Measurements from ENCODE around the gene TRPM4.

- TF ChIP-seq CTCF (conservative IDR thresholded peaks at IDR 0.05; ENCODE audit: low read length) (no peak), EZH2phosphoT487 (IDR thresholded peaks at IDR 0.05; ENCODE audit: borderline replicate concordance, low read depth, low read length) (no peak)
Observed at GRCh38 chr19:49188626-49189200, 31.1 kb downstream of the TRPM4 start.

All from OCI-LY7 (cell line).